Subcutaneous adipose tissue (tissue), 4 donors: Measurements from ENCODE around the gene RAE1. TPM values are rescaled to one million over a fixed set of nuclear protein-coding genes. Genes with fewer than 3 reads are reported as not detected.

Source experiments
- CTCF ChIP-seq: fragments of 450-650 bp; IDR thresholded peaks from one replicate; pipeline ENCODE4 v1.5.1; 2016; ENCODE audit warnings: low read depth, mild to moderate bottlenecking, control low read depth, antibody characterized with exemption, moderate library complexity
- total RNA-seq, 4 donors: library from RNA; depleted of rRNA; stranded (reverse); fragments of >200 nt; gene quantifications; one replicate each; pipeline ENCODE4 v1.1.0, GENCODE V29; 2016

Gene RAE1
- total RNA-seq, 4 donors from 2014 or later = 13.9 to 39.5 (median 16.4) TPM

GRCh38 chr20:57313951-57314350 lies 37.1 kb upstream of the RAE1 start:
- TF ChIP-seq CTCF = no peak

DNA sequence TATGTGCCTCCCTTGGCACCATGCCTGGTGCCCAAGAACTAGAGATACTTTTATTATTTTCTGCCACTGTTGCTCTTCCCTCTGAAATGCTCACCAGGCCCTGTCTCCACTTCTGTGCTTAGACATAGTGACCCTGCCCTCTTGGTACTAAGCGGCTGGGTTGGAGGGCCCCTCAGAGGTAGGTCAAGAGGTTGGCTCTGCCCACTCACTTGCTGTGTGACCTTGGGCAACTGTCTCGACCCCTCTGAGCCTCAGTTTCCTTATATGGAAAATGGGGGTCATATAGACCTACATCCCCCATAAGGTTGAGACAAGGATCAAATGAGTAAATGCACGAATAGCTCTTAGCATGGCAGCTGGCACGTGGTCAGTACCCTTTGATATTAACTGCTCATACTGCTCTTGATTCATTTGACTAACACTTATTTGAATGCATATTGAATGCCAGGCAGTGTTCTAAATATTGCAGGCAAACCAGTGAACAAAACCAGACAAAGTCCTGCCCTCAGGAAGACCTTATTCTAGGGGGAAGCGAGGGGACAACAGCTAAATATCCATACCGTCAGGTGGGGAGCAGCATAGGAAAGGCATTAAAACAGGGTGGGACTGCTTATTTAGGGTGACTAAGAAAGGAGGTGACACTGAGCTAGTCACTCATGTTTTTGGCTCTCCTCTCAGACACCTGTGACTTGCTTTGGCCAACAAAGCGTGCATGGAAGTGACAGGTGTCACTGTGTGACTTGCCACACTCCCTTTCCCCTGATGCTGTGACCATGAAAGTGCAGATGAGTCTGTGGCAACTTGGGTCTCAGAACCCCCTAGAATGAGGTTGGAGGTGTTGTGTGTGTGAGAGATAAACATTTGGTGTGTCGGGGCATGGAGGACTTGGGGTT lies 35.7 kb upstream of the RAE1 start:
- no peak for TF ChIP-seq CTCF

DNA sequence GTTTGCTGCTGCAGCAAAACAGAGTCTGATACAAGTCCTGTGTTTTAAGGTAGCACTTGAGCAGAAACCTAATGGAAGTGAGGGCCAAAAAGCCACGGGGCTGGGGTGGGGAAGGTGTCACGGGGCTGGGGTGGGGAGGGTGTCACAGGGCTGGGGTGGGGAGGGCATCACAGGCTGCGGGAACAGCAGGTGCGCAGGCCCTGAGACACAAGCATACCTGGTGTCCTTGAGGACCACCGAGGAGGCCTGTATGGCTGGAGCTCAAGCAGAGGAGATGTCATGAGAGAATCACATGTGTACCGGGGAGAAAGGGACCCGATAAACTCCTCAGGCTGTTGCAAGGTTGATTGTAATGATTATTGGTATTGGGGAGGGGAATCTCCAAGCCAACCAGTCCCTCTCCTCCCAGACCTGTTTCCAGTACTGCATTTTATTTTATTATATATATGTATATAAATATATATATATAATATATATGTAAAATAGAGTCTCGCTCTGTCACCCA lies 35.0 kb upstream of the RAE1 start:
- no peak for TF ChIP-seq CTCF

- TF ChIP-seq CTCF = no peak
These were observed 34.3 kb upstream of the RAE1 start for GRCh38 chr20:57316795-57317201.

- TF ChIP-seq CTCF = no peak
These were observed 33.7 kb upstream of the RAE1 start for GRCh38 chr20:57317316-57317788.

GRCh38 chr20:57317789-57318371 lies 33.2 kb upstream of the RAE1 start:
- no peak for TF ChIP-seq CTCF

DNA sequence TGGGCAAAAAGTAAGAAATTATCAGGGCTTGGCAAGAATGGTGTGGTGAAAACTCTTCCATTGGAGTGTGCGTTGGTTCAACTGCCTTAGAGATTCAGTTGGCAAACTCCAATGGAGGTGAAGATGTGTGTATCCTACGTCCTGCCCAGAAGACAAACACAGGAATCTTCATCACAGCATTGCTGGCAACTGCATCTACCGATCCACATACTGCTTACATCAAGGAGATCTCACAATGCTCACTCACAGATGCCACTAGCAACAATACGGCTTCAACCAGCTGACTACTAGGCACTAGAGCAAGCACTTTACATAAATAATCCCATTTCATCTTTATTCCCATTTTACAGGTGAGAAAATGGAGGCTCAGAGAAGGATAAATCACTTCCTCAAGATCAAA lies 31.5 kb upstream of the RAE1 start:
- no peak for TF ChIP-seq CTCF
